Measurements from ENCODE around the gene PPP1R16B. TPM values are rescaled to one million over a fixed set of nuclear protein-coding genes. Genes with fewer than 3 reads are reported as not detected.
A peak's percentile ranks its signal among the peaks of the same experiment; 100 is the strongest.

The PPP1R16B gene
- total RNA-seq, 1 donor: 0.09 TPM

DNA sequence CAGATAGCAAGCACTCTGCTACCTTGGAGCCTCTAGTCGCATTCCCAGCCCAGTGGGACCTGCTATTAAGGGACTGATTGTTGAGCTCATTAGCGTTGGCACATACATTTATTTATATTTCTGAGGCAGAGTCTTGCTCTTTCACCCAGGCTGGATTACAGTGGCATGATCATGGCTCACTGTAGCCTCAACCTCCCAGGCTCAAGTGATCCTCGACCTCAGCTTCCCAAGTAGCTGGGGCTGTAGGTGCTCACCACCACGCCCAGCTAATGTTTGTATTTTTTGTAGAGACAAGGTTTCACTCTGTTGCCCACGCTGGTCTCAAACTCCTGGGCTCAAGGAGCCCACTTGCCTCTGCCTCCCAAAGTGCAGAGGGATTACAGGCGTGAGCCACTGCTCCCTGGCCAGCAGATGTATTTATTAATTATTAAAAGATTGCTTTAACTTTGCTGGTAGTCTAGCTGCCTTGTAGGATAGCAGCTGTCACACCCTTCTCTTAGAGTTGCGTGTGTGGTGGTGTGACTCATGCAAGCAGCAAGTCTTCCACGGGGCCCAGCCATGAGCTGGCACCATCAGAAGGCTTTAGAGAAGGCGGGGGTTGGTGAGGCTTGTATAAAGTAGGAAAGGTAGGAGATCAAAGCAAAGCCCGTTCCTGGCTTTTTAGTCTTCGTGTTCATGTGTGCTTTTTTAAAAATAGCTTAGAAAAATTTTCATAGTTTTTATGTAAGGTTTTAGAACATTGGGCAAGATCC lies 40.8 kb upstream of the PPP1R16B start:
- H3K4me3 ChIP-seq (ENCODE audit: low read depth, low read length): no peak overlapping the region
- DNase-seq (ENCODE audit: low read depth): peak; percentile 86
- TF ChIP-seq, protein P1, sequence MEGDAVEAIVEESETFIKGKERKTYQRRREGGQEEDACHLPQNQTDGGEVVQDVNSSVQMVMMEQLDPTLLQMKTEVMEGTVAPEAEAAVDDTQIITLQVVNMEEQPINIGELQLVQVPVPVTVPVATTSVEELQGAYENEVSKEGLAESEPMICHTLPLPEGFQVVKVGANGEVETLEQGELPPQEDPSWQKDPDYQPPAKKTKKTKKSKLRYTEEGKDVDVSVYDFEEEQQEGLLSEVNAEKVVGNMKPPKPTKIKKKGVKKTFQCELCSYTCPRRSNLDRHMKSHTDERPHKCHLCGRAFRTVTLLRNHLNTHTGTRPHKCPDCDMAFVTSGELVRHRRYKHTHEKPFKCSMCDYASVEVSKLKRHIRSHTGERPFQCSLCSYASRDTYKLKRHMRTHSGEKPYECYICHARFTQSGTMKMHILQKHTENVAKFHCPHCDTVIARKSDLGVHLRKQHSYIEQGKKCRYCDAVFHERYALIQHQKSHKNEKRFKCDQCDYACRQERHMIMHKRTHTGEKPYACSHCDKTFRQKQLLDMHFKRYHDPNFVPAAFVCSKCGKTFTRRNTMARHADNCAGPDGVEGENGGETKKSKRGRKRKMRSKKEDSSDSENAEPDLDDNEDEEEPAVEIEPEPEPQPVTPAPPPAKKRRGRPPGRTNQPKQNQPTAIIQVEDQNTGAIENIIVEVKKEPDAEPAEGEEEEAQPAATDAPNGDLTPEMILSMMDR (IDR thresholded peaks at IDR 0.05; ENCODE audit: insufficient read depth, low read length): no peak

DNA sequence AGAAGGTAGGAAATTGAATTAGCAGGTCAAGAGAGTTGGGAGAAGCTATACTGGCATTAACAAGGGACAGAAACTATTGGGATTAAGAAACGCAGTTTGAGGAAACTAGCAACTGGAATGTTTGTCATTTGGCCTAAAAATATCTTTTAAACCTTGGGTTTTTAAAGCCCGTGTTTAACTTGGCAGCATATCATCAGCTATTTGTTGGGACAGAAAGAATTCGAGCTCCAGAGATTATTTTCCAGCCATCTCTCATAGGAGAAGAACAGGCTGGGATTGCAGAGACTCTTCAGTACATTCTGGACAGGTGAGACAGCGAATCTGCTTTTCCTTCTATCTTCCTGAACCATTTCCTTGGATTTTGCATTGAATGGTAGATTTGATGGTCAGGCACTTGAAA lies 39.4 kb upstream of the PPP1R16B start:
- peak; percentile 52 for DNase-seq (ENCODE audit: low read depth)
- H3K4me3 ChIP-seq (ENCODE audit: low read depth, low read length): no peak overlapping the region
- TF ChIP-seq, protein P1 (IDR thresholded peaks at IDR 0.05; ENCODE audit: insufficient read depth, low read length): no peak

DNA sequence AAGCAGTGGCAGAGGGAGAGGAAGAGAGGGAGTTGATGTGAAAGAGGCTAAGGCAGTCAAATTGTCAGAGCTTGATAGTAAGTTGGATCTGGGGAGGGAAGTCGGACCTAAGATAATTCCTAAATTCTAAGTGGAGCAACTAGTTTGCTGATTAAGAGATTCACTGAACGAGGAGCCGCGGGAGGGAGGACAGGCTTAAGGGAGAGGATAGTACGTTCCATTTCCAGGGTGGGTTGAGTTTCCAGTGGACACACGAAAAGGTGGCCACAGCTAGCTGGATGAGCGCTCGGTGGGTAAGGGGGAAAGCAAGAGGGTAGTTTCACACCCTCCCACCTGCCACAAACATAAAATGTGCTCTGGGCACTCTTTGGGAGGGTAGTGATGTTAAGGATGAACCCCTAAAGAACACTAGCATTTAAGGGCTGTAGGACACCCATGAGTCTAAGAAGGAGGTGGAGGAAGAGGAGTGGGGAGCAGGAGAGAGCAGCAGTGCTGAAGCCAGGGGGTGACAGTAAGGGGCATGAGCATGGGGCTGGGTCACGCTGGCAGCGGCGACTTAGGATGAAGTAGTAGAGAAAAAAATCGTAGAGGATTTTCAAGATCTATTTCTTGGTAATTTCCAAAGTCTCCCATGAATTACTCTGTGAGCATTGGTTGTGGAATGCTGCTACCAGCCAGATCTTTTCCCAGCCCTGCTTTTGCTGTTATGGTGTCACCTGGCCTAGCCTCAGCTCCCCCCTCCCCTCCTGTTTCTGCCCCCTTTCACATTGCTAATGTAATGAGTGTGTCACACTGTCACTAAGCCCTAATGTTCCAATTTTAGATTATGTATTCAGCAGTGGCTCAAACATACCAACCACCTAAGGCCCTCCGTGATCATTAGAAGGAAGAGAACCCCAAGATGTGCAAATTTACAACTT lies 35.9 kb upstream of the PPP1R16B start:
- TF ChIP-seq, protein P1 (IDR thresholded peaks at IDR 0.05; ENCODE audit: insufficient read depth, low read length): no peak
- no peak for DNase-seq (ENCODE audit: low read depth)
- H3K4me3 ChIP-seq (ENCODE audit: low read depth, low read length): no peak overlapping the region

DNA sequence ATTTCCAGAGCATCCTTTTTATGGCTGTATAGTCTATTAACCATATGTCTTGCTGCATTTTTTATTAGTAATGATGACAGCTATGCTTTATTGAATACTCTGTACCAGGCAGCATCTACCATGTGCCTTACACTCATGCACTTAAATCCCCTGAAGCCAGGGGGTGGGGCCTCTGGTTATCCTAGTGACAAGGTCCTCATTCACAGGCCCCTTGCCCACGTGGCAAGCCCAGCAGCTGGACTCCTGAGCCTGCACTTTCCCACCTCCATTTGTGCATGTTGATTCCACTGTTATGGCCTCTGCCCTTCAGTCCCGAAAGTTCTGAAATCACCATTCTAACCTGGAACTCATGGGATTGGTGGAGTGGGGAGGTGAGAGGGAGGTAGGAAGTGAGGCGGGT lies 35.0 kb upstream of the PPP1R16B start:
- TF ChIP-seq, protein P1 (IDR thresholded peaks at IDR 0.05; ENCODE audit: insufficient read depth, low read length): no peak
- H3K4me3 ChIP-seq (ENCODE audit: low read depth, low read length): no peak overlapping the region
- no peak for DNase-seq (ENCODE audit: low read depth)

DNA sequence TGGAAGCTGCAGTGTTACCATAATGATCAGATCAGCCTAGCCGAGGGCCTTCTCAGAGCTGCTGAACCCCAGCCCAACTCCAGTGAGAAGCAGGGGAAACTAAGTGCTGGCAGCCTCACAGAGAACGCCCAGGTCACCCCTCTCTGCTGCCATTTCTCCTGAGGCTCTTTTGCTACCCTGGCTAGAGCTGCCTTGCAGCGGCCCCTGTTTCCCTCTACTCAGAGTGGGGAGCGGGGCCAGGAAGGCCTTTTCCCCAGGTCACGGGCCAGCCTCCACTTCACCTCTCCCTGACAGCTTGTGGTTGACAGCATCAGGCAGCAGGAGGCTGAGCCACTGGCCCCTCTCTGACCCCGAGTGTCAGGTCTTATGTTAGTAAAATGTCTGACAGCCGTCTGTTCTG lies 34.5 kb upstream of the PPP1R16B start:
- TF ChIP-seq, protein P1 (IDR thresholded peaks at IDR 0.05; ENCODE audit: insufficient read depth, low read length): no peak
- H3K4me3 ChIP-seq (ENCODE audit: low read depth, low read length): no peak overlapping the region
- no peak for DNase-seq (ENCODE audit: low read depth)

DNA sequence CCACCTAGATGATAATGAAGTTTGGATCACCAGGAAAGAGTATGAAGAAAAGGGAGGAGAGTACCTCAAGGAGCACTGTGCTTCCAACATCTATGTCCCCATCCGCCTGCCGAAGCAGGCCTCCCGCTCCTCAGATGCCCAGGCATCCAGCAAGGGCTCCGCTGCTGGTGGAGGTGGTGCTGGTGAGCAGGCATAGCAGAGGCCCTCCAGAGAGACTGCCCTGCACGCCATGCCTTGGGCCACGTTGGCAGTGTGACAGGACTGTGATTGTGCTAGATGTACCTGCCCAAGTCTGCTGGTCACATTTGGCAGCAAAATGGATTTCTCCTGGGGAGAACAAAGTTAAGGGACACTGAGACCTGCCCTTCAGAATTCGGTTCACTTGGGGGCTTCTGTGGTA lies 33.9 kb upstream of the PPP1R16B start:
- TF ChIP-seq, protein P1 (IDR thresholded peaks at IDR 0.05; ENCODE audit: insufficient read depth, low read length): no peak
- no peak overlapping the region for H3K4me3 ChIP-seq (ENCODE audit: low read depth, low read length)
- no peak for DNase-seq (ENCODE audit: low read depth)

Data from fibroblast of the aortic adventitia (primary cell).